Fibroblast of lung (primary cell): ENCODE data around the gene APOL3. TPM values are rescaled to one million over a fixed set of nuclear protein-coding genes. Genes with fewer than 3 reads are reported as not detected.
"Not testable (repeated sequence)": the region's sequence is repeated elsewhere in the genome, so short reads cannot be mapped to it uniquely, and the experiment has no call there.

ENCODE experiments used
- DNase-seq, 2 donors: peaks; one replicate each; pipeline versions ENCODE4 v3.0.0 to v3.0.0-alpha.2; 2010; ENCODE audit warnings: low read depth in 2 of 2
- H2AFZ ChIP-seq: 2 replicates; pipeline ENCODE4 v1.5.1; 2012; ENCODE audit warnings: low read length, control low read depth, inconsistent platforms
- H3K27ac ChIP-seq: 2 replicates; pipeline ENCODE4 v1.5.1; 2011; ENCODE audit warnings: low read length, control low read depth; ENCODE audit not compliant: insufficient read depth
- H3K27me3 ChIP-seq: 2 replicates; pipeline ENCODE4 v1.5.1; 2011; ENCODE audit warnings: mild to moderate bottlenecking, low read length; ENCODE audit not compliant: control insufficient read depth, insufficient read depth
- H3K36me3 ChIP-seq: 2 replicates; pipeline ENCODE4 v1.5.1; 2011; ENCODE audit warnings: low read length; ENCODE audit not compliant: control insufficient read depth, insufficient read depth
- H3K4me1 ChIP-seq: 2 replicates; pipeline ENCODE4 v1.5.1; 2011; ENCODE audit warnings: low read length; ENCODE audit not compliant: control insufficient read depth, insufficient read depth; ENCODE audit errors: extremely low read depth
- H3K4me2 ChIP-seq: 2 replicates; pipeline ENCODE4 v1.5.1; 2011; ENCODE audit warnings: low read length, control low read depth; ENCODE audit not compliant: insufficient read depth; ENCODE audit errors: extremely low read depth
- H3K4me3 ChIP-seq, 4 experiments: fragments of 200-600 bp in 1 of 4; sonication (generic) in 1 of 4; replicated peaks in 1 of 4; 2 replicates each; pipeline ENCODE4 v1.5.1; 2011 to 2016; ENCODE audit warnings: low read length in 4 of 4, low read depth in 3 of 4, mild to moderate bottlenecking in 3 of 4, control low read depth in 2 of 4, inconsistent platforms in 1 of 4, mixed read lengths in 1 of 4; ENCODE audit not compliant: insufficient read depth in 1 of 4; ENCODE audit errors: control extremely low read depth in 1 of 4
- H3K79me2 ChIP-seq: 2 replicates; pipeline ENCODE4 v1.5.1; 2012; ENCODE audit warnings: mild to moderate bottlenecking, low read length, inconsistent platforms; ENCODE audit not compliant: control insufficient read depth, insufficient read depth
- H3K9ac ChIP-seq: 2 replicates; pipeline ENCODE4 v1.5.1; 2011; ENCODE audit warnings: mild to moderate bottlenecking, low read length, control low read depth; ENCODE audit not compliant: insufficient read depth
- H3K9me3 ChIP-seq: 2 replicates; pipeline ENCODE4 v1.5.1; 2012; ENCODE audit warnings: low read depth, low read length; ENCODE audit not compliant: control insufficient read depth, insufficient read depth
- H4K20me1 ChIP-seq: 2 replicates; pipeline ENCODE4 v1.5.1; 2011; ENCODE audit warnings: low read length; ENCODE audit not compliant: control insufficient read depth, insufficient read depth; ENCODE audit errors: extremely low read depth
- EZH2 ChIP-seq: IDR thresholded peaks from 2 replicates; pipeline ENCODE4 v1.5.1; 2012; ENCODE audit warnings: low read length, control low read depth, mild to moderate bottlenecking; ENCODE audit errors: missing control alignments
- polyA minus RNA-seq: library from RNA; depleted of rRNA, polyadenylated mRNA; stranded (reverse); fragments of >200 nt; gene quantifications from 2 replicates; pipeline ENCODE4 v1.2.3, GENCODE V29; 2011; ENCODE audit warnings: low replicate concordance
- polyA plus RNA-seq, 2 donors: library from polyadenylated mRNA; depleted of rRNA in 1 of 2; stranded (reverse) in 1 of 2; unstranded in 1 of 2; fragments of >200 nt; gene quantifications; 2 replicates each; pipeline ENCODE4 v1.2.1, GENCODE V29; 2011 to 2012; ENCODE audit warnings: missing spikeins in 1 of 2
- total RNA-seq: library from RNA; depleted of rRNA; stranded (reverse); fragments of >200 nt; gene quantifications from 2 replicates; pipeline ENCODE4 v1.2.1, GENCODE V29; 2014
- TF ChIP-seq, protein P1 (sequence below), 2 donors: IDR thresholded peaks in 1 of 2; conservative IDR thresholded peaks in 1 of 2; 1 replicate in 1 of 2; 2 replicates in 1 of 2; pipeline ENCODE4 v1.5.1; 2011 to 2012; ENCODE audit warnings: low read length in 2 of 2, control low read depth in 1 of 2, inconsistent platforms in 1 of 2, low read depth in 1 of 2, mild to moderate bottlenecking in 1 of 2

The APOL3 gene, protein sequence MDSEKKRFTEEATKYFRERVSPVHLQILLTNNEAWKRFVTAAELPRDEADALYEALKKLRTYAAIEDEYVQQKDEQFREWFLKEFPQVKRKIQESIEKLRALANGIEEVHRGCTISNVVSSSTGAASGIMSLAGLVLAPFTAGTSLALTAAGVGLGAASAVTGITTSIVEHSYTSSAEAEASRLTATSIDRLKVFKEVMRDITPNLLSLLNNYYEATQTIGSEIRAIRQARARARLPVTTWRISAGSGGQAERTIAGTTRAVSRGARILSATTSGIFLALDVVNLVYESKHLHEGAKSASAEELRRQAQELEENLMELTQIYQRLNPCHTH
- 32.4 and 42.3 TPM in 2 replicates for total RNA-seq
- 15.6 and 22.5 TPM in 2 replicates for polyA plus RNA-seq
- polyA plus RNA-seq (2012): 22.1 and 29.8 TPM in 2 replicates
- 32.4 and 37.5 TPM in 2 replicates for polyA minus RNA-seq

DNA sequence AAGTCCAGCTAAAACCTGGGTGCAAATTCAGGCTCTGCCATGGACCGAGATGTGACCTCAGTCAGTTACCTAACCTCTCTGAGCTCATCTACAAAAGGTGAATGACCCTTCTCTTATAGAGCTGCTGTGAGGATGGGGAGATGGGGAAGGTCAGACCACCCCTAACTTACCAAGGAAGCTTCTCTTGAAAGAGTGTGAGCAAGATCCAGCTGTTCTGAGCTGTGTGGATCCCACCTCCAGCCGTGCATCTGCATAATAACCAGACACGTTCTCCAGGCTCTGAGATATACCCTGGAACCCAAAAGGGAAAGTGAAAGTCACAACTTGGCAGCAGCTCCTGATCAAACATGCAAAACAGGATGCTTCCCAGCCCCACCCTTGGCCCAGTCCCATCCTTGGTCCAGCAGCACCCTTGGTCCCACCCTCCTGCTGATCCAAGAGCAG lies at the start of gene APOL3:
APOL3 (minus strand) TSS at position 257 of the 444 bp plus-strand sequence. CDS start 11,700 bp downstream, outside the sequence.
- Histone ChIP-seq H3K27me3 (peaks cover 2% of the 10 kb centered on the region), H3K4me1 (peaks cover 14% of the 10 kb centered on the region), H3K9ac (no peak within 1 kb of the TSS), H3K79me2 (peaks cover 3% of the 10 kb centered on the region), H3K9me3 (no peaks in the 10 kb centered on the region), H3K27ac (no peak within 1 kb of the TSS), H2AFZ (peak within 1 kb of the TSS; percentile 70), H3K4me3 (peak within 1 kb of the TSS; percentile 27 to 61 (median 42)), H3K4me2 (peak within 1 kb of the TSS; percentile 96), H3K36me3 (no peaks in the 10 kb centered on the region), H4K20me1 (no peaks in the 10 kb centered on the region)
- TF ChIP-seq, protein P1, sequence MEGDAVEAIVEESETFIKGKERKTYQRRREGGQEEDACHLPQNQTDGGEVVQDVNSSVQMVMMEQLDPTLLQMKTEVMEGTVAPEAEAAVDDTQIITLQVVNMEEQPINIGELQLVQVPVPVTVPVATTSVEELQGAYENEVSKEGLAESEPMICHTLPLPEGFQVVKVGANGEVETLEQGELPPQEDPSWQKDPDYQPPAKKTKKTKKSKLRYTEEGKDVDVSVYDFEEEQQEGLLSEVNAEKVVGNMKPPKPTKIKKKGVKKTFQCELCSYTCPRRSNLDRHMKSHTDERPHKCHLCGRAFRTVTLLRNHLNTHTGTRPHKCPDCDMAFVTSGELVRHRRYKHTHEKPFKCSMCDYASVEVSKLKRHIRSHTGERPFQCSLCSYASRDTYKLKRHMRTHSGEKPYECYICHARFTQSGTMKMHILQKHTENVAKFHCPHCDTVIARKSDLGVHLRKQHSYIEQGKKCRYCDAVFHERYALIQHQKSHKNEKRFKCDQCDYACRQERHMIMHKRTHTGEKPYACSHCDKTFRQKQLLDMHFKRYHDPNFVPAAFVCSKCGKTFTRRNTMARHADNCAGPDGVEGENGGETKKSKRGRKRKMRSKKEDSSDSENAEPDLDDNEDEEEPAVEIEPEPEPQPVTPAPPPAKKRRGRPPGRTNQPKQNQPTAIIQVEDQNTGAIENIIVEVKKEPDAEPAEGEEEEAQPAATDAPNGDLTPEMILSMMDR (conservative IDR thresholded peaks at IDR 0.05 in 1 of 2, IDR thresholded peaks at IDR 0.05 in 1 of 2; ENCODE audit: low read depth in 1 of 2, low read length in 2 of 2): no peak
- no peak for TF ChIP-seq EZH2
- DNase-seq: peak; percentile 34 to 80

DNA sequence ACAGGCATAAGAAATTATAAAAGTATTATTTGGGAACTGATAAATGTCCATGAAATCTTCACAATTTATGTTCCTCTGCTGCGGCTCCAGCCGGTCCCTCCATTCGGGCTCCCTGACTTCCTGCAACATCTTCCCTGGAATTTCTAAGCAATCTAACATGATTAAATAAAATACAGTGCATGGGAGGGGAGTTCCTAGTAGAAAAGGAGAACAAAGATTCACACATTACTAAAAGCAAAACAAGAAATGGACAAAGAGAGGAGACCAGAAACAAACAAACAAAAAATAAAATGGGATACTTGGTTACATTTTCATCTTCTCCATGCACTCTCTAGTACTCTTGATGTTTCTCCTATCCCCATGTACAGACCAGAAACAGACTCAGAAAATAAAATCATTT lies 49.7 kb upstream of the APOL3 start:
- Histone ChIP-seq H3K4me1 (no peaks in the 10 kb centered on the region), H3K9me3 (no peaks in the 10 kb centered on the region), H3K27ac (no peak overlapping the region), H3K4me2 (no peak overlapping the region), H3K36me3 (no peaks in the 10 kb centered on the region), H3K27me3 (peaks cover 25% of the 10 kb centered on the region), H3K4me3 (no peak overlapping the region), H4K20me1 (no peaks in the 10 kb centered on the region), H2AFZ (no peak overlapping the region), H3K79me2 (no peaks in the 10 kb centered on the region), H3K9ac (no peak overlapping the region)
- no peak for DNase-seq
- TF ChIP-seq, protein P1 (conservative IDR thresholded peaks at IDR 0.05 in 1 of 2, IDR thresholded peaks at IDR 0.05 in 1 of 2; ENCODE audit: low read depth in 1 of 2, low read length in 2 of 2): no peak
- TF ChIP-seq EZH2: no peak

DNA sequence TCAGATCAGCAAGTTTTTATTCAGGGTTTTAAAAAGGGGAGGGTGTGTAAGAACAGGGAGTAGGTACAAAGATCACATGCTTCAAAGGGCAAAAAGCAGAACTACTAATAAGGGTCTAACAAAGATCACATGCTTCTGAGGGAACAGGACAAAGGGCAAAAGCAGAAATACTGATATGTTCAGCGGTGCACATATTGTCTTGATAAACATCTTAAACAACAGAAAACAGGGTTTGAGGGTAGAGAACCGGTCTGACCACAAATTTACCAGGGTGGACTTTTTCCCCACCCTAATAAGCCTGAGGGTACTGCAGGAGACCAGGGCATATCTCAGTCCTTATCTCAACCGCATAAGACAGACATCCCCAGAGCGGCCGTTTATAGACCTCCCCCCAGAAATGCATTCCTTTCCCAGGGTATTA lies 48.9 kb upstream of the APOL3 start:
- H3K4me3 ChIP-seq, DNase-seq, H3K36me3 ChIP-seq, H3K79me2 ChIP-seq, H2AFZ ChIP-seq, H3K9ac ChIP-seq, H3K27ac ChIP-seq, H3K4me1 ChIP-seq, H4K20me1 ChIP-seq, H3K4me2 ChIP-seq, H3K9me3 ChIP-seq: not testable (repeated sequence)
- peaks cover 20% of the 10 kb centered on the region for H3K27me3 ChIP-seq
